ENCODE data around the gene PATE4.
A peak's percentile ranks its signal among the peaks of the same experiment; 100 is the strongest.
"Not testable (repeated sequence)": the region's sequence is repeated elsewhere in the genome, so short reads cannot be mapped to it uniquely, and the experiment has no call there.

PATE4 gene, protein sequence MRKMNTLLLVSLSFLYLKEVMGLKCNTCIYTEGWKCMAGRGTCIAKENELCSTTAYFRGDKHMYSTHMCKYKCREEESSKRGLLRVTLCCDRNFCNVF

DNA sequence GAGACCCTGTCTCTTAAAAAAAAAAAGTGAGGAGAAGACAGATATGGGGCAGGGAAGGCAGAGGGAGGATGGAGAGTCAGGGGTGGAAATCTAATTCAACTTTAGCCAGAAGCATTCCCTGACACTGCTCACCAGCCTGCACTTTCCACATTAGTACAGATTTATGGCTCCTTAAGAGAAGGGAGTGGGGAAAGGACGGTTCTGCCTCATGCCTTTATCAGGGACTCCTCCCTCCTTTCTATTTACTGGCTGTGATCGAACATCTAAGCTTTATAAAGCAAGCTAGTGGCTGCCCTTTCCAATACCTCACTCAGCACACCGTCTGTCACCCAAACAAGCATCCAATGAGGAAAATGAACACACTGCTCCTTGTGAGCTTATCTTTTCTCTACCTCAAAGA, at the start of gene PATE4:
Gene PATE4 (plus strand): TSS at position 301 of the 400 bp plus-strand sequence. CDS start 44 bp downstream, at position 345.
- no peak for DNase-seq

GRCh38 chr11:125784678-125785077, 48.4 kb upstream of the PATE4 start:
- no peak for DNase-seq

GRCh38 chr11:125787827-125788226, 45.3 kb upstream of the PATE4 start, which contains the start of gene PATE3:
PATE3 (plus strand) TSS chr11:125788127; CDS start chr11:125788152, 25 bp downstream.
- no peak for DNase-seq

GRCh38 chr11:125790825-125791224, 42.3 kb upstream of the PATE4 start:
- no peak for DNase-seq

GRCh38 chr11:125797641-125798040, 35.5 kb upstream of the PATE4 start:
- DNase-seq: no peak

DNA sequence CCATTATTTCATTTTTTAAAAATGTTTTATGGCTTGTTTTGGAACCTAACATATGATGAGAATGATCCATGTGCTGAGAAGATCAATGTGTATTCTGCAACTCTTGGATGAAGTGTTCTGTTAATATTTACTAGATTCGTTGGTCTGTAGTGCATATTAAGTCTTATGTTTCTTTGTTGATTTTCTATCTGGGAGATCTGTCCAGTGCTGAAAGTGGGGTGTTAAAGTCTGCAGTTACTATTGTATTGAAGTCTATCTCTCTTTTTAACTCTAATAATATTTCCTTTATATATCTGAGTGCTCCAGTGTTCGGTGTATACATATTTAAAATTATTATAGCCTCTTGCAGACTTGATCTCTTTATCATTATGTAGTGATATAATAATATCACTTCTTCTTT, 33.3 kb upstream of the PATE4 start:
- no peak for DNase-seq

DNA sequence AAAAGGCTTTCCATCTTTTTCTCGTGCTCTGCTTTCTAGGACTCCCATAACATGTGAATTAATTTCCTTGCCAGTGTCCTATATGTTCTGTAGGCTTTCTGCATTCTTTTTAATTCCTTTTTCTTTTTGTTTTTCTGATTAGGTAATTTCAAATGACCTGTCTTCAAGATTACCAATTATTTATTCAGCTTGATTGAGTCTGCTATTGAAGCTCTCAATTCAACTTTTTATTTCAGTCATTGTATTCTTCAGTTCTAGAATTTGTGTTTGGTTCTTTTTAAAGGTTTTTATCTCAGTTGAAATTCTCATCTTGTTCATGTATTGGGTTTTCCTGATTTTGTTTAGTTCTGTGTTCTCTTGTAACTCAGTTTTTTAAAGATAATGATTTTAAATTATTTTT, 30.7 kb upstream of the PATE4 start:
- no peak for DNase-seq

DNA sequence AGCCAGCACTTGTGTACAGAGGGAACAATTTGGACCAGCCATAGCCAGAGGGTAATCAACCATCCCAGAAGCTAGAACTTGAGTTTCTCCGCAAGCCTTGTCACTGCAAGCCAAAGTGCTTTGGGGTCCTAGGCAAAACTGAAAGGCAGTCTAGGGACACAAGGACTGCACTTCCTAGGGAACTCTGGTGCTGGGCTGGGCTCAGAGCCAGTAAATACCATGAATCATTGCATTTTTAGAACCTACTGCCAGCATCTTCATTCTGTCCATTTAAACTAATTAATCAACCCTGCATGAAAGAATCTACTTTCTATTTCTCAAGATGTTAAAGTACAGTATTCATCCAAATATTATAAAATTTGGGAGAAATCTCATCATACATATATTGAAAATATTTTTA, 25.2 kb upstream of the PATE4 start:
- DNase-seq: no peak

GRCh38 chr11:125835748-125836147, 2.6 kb downstream of the PATE4 start:
- DNase-seq: no peak

DNA sequence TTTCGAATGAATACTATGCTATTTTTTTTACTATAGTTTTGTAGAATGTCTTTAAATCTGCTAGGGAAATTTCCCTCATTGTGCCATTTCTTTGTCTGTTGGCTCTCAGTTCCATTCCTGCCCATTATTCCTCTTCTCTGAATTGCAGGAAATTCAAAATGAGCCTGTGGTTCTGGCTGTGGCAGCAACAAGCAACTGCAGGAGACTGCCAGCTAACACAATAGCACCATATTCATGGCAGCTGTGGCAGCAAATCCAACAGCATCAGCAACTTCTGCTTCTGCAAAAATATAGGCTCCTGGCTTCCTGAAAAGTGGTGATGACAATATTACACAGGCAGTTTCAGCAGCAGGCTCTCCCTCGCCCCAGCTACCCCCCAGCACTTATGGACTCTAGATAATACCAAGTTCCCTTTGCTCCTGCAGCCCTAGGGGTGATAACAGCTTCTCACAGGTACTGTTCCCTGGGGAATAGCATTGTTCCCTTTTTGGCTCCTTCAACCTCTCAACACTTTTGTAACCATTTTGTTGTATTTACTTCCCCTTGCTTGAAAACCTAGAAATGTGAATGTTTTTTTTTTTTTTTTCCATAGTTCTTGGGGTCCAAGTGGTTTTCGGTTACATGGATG, 9.3 kb downstream of the PATE4 start:
- DNase-seq: no peak

GRCh38 chr11:125846188-125846587, 13.1 kb downstream of the PATE4 start:
- DNase-seq: no peak

DNA sequence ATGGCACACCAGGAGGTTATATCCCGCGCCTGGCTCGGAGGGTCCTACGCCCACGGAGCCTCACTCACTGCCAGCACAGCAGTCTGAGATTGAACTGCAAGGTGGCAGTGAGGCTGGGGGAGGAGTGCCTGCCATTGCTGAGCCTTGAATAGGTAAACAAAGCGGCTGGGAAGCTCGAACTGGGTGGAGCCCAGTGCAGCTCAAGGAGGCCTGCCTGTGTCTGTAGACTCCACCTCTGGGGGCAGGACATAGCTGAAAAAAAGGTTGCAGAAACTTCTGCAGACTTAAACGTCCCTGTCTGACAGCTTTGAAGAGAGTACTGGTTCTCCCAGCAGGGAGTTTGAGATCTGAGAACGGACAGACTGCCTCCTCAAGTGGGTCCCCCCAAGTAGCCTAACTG, 24.6 kb downstream of the PATE4 start:
- DNase-seq: not testable (repeated sequence)

DNA sequence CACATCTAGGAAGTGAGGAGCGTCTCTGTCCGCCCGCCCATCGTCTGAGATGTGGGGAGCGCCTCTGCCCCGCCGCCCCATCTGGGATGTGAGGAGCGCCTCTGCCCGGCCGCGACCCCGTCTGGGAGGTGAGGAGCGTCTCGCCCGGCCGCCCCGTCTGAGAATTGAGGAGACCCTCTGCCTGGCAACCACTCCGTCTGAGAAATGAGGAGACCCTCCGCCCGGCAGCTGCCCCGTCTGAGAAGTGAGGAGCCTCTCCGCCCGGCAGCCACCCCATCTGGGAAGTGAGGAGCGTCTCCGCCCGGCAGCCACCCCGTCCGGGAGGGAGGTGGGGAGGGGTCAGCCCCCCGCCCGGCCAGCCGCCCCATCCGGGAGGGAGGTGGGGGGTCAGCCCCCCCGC, 29.7 kb downstream of the PATE4 start:
- not testable (repeated sequence) for DNase-seq

DNA sequence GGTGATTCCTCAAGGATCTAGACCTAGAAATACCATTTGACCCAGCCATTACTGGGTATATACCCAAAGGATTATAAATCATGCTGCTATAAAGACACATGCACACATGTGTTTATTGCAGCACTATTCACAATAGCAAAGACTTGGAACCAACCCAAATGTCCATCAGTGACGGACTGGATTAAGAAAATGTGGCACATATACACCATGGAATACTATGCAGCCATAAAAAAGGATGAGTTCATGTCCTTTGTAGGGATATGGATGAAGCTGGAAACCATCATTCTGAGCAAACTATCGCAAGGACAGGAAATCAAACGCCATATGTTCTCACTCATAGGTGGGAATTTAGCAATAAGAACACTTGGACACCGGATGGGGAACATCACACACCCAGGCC, 32.2 kb downstream of the PATE4 start:
- DNase-seq: not testable (repeated sequence)

DNA sequence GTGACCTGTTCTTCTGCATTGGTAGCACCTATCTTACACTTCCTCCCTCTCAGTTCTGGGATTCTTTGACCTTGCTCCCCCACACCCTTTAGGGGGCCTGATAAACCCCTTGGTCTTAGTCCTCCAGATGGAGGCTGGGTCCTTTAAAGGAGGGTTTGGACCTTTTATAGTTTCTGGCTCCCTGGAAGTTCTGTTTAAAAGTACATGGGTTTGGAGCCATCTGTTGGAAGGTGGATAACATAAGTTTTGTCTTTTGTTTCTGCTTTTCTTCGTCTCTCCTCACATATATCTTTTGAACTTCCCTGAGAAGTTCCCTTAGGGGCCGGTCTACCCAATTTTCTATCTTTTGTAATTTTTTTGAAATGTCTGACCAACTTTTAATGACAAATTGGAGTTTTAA, 36.4 kb downstream of the PATE4 start:
- no peak for DNase-seq

DNA sequence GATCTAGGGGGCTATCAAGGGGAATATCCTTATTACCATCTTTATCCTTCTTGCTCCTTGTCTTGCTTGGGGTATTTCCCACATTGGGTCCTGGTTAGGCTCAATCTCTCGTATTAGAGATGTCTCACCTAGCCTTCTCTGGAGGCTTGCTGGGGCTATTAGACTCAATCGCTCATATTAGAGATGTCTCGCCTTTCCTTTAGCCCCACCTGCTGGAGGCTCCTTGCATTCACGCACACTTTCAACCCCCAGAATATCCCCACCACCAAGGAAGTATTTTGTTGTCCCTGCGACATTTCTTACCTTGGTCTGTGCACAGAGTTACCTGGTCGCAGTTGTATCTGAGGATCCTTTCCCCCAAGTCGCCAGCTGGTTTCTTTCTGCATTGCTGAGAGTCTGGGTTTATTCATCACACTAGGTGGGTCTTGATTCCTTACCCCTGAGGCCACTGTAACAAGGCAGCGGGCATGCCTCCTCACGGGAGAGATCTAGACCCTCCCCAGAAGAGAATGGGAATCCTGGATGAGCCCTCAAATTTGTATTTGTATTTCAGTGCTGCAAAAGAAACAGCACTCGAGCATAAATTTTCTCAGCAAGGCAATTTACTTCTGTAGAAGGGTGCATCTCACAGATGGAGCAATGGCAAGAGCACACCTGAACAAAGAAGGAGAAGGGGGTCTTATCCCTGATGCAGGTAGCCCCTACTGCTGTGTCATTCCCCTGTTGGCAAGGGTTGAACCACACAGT, 38.4 kb downstream of the PATE4 start:
- peak in 8 of 56 donors; percentile 2 to 50 (median 7) for DNase-seq

DNA sequence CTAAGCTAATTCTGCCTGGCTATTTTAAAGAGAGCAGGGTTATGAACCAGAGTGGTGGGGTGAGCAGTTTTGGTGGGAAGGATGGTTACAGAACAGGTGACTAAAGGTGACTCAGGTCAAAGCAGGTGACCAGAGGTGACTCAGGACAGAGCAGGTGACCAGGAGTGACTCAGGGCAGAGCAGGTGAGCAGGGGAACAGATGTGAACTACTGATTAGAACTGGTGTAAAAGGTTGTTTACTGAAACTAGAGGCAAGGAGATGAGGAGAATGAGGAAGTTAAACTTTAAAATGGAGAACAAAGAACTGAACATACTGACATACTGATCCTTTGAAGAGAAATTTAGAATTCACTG, 39.0 kb downstream of the PATE4 start:
- no peak for DNase-seq

GRCh38 chr11:125873881-125874555, 40.9 kb downstream of the PATE4 start:
- DNase-seq: no peak

DNA sequence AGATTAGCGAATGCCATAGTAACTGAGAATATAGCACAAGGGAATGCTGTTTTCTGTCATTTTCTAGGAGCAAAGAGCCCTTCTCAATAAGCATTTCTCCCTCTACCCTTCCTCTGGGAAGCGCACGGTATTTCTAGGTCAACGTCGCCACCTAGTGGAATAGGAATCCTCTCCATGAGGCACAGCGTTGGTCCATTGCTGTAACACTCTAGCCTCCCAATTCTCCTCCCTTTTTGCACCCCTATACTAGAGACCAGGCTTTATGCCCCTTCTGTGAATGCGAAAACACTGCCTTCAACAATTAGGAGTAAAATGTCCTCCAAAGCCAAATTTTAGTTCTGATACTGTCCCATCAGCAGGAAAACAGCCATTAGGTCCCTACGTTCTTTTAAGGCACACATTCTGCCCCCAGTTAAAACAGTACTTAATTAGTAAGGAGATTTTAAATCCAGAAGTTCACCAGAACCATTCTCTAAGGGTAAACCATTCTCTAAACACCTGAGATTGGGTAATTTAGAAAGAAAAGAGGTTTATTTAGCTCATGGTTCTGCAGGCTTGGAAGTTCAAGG, 41.5 kb downstream of the PATE4 start:
- peak in 47 of 56 donors; percentile 2 to 78 (median 34) for DNase-seq

- no peak for DNase-seq
These were observed 48.2 kb downstream of the PATE4 start for GRCh38 chr11:125881291-125881690.

DNA sequence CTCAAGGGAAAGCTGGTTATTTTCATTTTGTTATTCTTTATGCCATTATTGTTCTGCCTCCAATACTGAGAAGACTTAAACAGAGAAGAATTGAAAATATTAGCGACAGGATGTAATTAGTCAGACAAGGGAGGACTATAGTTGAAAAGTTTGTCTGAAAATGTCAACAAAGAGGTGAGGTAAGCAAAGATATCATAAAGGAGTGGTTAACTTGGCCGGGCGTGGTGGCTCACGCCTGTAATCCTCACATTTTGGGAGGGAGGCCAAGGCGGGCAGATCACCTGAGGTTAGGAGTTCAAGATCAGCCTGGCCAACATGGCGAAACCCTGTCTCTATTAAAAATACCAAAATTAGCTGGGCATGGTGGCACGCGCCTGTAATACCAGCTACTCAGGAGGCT, 50.3 kb downstream of the PATE4 start:
- DNase-seq: no peak

DNA sequence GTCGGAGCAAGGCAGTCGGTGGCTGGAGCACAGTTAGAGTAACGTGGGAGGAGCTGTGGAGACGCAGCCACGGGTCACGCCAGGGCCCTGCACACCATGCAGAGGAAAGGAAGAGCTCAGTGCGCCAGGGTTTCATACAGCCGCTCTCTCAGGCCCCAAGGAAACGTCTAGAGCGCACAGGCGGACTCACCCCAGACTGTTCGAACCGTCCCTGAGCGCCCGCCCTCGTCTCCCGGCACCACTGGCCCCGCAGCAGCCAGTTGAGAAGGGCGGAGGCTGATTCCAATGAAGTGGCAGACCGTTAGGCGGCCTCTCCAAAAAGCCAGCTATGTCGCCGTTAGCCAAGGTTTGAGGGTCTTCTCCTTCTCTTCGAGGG, 53.9 kb downstream of the PATE4 start:
- peak in 17 of 56 donors; percentile 26 to 74 (median 53) for DNase-seq
